Measurements from ENCODE around the gene KCTD3.

The KCTD3 gene

GRCh38 chr1:215543191-215543606 lies 23.9 kb upstream of the KCTD3 start:
- H3K4me3 ChIP-seq, result no peak overlapping the region
- no peak for DNase-seq (ENCODE audit: low spot score)
- no peak for TF ChIP-seq CTCF (IDR thresholded peaks at IDR 0.05)
- H3K27ac ChIP-seq, result no peak overlapping the region

GRCh38 chr1:215543806-215544205 lies 23.3 kb upstream of the KCTD3 start:
- Histone ChIP-seq H3K27ac (no peak overlapping the region), H3K4me3 (no peak overlapping the region)
- no peak for DNase-seq (ENCODE audit: low spot score)
- no peak for TF ChIP-seq CTCF (IDR thresholded peaks at IDR 0.05)

GRCh38 chr1:215544566-215544965 lies 22.5 kb upstream of the KCTD3 start:
- H3K4me3 ChIP-seq, result no peak overlapping the region
- no peak for DNase-seq (ENCODE audit: low spot score)
- TF ChIP-seq CTCF (IDR thresholded peaks at IDR 0.05), result no peak
- H3K27ac ChIP-seq, result no peak overlapping the region

- no peak for TF ChIP-seq CTCF (IDR thresholded peaks at IDR 0.05)
- no peak overlapping the region for H3K4me3 ChIP-seq
Measured at GRCh38 chr1:215545096-215545495, 22.0 kb upstream of the KCTD3 start.

GRCh38 chr1:215547011-215547410 lies 20.1 kb upstream of the KCTD3 start:
- no peak for TF ChIP-seq CTCF (IDR thresholded peaks at IDR 0.05)
- no peak overlapping the region for H3K4me3 ChIP-seq
- DNase-seq (ENCODE audit: low spot score), result no peak
- no peak overlapping the region for H3K27ac ChIP-seq

More at GRCh38 chr1:215545096-215545495, 22.0 kb upstream of the KCTD3 start:
- DNase-seq (ENCODE audit: low spot score), result no peak
- no peak overlapping the region for H3K27ac ChIP-seq

- H3K4me3 ChIP-seq, result no peak overlapping the region
- DNase-seq (ENCODE audit: low spot score), result no peak
- no peak overlapping the region for H3K27ac ChIP-seq
- TF ChIP-seq CTCF (IDR thresholded peaks at IDR 0.05), result no peak
Measured at GRCh38 chr1:215551806-215552205, 15.3 kb upstream of the KCTD3 start.

- no peak for DNase-seq (ENCODE audit: low spot score)
- Histone ChIP-seq H3K4me3 (no peak overlapping the region), H3K27ac (no peak overlapping the region)
- no peak for TF ChIP-seq CTCF (IDR thresholded peaks at IDR 0.05)
Measured at GRCh38 chr1:215554865-215555264, 12.2 kb upstream of the KCTD3 start.

Measured in coronary artery (tissue), 2 donors.